Effector CD8-positive, alpha-beta T cell (primary cell): Measurements from ENCODE around the gene SNRNP27.

ENCODE experiments used
- DNase-seq: peaks from one replicate; lab custom pipeline; 2025; lab: John Stamatoyannopoulos, UW

SNRNP27 gene

DNA sequence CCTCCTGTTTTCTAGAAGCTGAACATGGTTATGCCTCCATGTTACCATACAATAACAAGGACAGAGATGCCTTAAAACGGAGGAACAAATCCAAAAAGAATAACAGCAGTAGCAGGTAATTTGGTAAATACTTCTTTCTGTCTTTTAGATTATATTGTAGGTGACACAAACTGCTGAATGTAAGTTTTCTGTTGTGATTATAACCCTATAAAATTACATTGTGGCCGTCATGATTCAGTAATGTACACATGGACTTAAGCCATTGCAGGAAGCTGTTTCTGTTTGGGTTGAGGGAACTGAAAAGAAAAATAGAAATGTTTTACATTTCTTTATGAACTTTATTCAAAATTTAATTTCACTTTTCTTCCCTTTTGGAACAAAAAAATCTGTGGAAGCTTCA is 22.4 kb downstream of the SNRNP27 start:
- DNase-seq, result no peak

DNA sequence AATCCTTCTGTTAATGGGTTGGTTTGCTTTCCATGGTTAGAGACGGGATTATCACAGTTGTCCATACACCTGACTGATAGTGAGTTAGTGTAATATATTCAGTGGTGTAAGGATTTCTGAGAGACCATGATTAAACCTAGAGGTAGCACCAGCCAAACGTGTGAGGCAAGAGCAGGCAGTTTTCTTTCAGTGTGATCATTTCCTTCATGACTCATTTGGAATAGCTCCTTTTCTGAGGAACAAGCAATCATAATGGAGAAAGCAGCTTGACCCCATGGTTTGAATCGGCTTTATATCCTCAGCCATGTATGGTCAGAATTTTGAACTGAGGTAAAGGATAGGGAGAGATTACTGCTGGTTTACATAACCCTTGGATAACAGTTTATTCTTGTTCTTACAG is 24.1 kb downstream of the SNRNP27 start:
- DNase-seq, result no peak

DNA sequence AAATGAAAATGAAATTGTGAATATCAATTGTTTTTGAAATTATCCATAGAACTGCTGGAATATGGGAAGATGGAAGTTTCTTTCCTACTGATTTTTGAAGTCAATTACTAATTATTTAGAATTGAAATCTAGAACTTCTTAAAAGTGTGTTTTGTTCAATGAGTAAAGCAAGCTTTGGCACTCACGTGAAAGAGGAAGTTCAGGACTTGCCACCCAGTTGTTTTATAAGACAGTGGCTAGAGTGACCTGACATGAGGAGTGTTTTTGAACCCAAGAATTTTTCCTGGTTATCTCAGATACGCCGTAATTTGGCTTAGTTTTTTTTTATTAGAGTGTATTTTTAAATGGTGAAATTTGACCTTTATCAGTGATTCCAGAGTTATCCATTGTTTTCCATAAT is 24.6 kb downstream of the SNRNP27 start:
- no peak for DNase-seq

DNA sequence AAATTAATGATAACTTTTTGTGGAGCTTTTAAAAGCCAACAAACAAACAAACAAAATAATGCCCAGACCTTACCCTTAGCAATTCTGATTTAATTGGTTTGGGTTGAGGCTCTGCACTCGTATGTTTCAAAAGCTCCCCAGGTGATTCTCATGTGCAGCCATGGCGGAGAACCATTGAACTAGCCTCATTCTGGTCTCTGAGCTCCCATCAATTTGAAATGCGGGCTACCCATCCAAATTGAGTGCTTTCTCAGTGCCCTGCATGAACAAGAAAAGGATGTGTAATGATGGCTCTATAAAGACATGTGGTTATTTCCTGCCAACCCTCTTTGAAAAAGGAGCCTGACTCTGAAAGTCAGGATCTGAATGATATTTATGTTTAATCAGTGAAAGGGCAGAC is 29.4 kb downstream of the SNRNP27 start:
- no peak for DNase-seq

DNA sequence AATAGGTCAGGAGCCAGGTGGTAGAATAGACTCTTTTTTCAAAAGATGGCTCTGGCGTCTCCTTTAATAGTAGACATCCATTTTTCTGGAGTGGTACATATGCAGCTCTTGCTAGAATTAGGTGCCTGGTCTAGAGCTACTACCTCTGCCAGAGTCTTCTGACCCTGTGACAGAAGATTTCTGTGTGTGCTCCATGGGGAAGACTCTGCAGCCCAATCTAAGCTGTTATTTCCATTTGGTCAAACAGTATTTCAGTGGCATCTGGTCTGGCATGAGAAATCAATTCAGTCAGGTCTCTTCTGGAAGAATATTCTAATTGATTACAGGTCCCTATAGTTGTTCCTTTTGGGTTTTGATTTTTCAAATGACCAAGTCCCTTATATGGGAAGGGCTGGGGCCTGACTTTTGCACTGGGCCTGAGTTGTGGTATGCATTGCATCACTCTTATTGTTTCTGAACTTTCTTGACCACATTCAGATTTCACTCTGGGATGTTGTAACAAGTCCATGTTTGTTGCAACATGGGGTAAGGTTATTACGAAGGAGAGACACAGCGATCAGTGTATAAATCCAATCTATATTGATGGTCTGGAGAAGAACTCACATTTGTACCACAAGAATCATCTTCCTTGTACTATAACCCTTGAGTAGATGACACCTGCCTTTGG is 33.2 kb downstream of the SNRNP27 start:
- DNase-seq, result no peak

DNA sequence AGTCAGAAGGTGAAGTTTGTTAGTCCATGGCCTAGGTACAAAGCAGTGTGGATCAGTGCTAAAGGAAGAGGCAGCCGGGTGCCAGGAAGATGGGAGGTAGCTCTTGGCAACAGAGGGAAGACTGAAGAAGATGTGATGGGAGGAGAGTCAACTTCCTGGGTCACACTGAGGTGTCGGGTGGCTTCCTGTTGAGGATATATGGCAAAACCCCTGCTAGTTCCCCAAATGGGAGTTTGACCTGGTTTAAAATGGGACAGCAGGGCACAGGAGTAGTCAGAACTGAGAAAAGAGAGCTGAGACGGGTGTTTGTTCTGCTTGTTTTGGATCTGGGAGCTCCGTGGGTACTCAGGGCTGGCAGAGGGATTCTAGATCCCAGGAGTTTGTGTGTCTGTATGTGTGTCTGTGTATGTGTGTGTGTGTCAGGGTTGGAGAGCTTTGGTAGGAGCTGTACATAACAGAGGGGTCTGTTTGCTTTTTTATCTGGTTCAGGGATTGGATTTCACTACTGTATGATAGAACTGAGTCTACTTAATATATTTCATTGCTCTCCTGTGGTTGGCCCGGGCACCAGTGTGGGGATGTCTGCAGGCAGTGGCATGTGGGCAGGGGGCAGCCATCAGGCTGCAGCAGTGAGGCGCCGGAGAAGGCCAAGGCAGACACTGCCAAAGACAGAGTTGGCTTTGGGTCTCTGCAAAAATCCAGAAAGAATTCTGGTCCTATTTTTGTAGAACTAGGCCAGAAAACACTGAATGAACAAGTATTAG is 38.3 kb downstream of the SNRNP27 start:
- DNase-seq, result no peak

DNA sequence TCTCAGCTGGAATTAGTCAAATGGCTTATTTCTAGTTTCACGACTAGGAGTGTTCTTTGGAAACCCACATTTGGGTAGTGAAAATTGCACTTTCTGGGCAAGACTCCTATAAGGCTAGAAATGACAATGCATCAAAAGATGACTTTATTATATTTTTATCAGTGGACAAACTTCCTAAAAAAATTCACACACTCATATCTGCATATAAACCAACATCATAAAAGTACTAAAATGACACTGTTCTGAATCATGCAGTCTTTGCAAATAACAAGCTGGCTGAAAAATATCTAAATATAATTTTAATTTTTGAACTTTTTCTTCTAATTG is 38.8 kb downstream of the SNRNP27 start:
- no peak for DNase-seq

DNA sequence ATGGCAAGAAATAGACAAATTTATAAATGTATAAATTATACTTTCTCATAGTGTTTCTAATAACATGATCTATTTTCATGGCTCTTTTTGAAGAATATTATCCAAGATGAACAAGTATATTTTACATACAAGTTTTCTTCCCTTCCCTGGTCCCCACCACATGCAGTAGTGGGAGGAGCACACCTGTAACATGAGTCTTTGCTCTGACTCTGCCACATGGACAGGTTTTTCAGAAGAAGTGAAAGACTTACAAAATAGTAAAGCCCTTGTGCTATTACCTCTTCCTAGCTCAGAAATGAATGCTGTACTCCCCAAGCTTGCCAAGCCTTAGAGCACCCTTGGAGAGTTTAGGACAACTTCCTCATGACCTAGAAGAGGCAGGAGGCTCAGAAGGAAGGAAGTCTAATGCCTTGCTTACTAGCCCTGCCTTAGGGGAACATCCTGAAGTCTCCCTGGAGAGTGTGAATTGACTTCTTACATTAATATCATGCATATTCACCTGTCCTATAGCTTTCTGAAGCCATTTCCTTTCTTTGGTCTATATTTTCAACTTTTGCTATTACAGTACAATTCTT is 39.6 kb downstream of the SNRNP27 start:
- DNase-seq, result no peak

DNA sequence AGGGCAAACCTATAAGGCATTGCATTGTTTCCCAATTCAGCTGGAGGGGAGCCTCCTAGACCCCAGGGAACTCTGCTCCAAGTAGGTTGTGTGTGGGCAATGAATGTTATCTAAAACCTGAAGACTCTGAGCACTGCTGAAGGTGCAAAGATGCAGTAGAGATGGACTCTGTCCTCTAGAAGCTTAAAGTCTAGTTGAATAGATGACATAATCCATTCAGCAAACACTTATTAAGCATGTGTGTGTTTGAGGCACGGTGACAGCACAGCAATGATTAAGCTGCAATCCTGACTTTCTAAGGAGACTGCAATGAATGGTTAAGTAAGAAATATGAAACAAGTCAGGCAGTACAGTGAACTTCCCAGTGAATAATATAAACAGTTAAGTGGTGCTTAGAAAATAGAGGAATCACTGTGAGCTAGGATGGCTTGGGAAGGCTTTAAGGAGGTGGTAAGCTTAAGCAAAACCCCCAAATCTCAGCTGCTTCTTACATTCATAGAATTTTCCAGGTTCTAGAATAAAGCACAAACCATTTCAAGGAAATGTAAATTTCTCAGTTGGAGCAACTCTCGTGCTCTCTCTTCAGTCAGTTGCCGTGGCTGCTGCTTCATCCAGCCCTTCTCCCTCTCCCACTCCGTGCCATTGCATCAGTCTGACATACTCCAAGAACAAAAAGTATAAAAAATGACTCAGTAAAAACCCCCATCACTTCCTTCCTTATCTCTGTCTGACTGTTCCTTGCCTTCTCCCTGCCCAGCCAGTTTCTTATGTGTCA is 40.3 kb downstream of the SNRNP27 start:
- no peak for DNase-seq

DNA sequence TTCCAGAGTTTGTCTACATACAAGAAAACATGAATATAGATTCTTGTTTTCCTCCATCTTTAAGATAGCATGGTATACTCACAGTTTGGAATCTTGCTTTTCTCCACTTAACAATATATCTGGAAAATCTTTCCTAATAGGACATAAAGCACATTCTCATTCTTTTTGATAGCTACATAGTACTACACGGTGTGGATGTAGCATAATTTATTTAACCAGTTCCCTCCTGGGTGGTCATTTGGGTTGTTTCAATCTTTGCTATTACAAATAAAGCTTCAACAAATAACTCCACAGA is 40.8 kb downstream of the SNRNP27 start:
- DNase-seq, result no peak

DNA sequence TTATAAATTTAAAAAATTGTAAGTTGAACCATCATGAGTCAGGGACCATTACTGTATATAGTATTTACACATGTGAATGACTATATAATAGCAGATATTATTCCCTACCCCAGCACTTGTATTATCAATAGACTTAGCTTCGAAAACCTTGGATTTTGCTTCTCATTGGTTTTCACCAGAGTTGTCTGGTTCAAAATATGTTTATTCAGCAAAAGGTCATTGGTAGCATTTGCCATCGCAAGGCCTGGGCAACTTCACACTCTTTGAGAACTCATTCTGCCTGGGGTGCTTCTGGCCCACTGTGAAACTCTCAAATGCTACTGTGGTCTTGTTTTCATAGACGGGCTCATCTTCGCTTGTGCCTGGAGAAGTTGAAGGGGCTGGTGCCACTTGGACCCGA is 41.3 kb downstream of the SNRNP27 start:
- DNase-seq, result no peak

DNA sequence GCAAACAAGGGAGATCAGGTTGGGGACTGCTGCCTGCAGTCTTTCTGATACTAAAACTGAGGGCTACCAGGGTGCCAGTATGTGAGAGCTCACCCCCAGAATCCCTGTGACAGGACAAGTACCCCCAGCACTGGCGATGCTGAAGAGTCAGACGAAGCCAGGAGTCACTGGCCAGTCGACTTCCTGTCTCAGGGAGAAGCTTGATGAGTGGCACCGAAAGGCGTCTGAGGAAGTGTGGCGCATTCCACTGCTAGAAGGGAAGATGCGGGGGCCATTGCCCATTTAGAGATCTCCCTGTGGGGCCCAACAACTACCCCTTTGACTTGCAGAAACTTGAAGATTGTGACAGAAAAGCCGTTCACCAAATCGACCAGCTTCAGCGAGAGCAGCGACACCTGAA is 43.1 kb downstream of the SNRNP27 start:
- DNase-seq, result no peak

DNA sequence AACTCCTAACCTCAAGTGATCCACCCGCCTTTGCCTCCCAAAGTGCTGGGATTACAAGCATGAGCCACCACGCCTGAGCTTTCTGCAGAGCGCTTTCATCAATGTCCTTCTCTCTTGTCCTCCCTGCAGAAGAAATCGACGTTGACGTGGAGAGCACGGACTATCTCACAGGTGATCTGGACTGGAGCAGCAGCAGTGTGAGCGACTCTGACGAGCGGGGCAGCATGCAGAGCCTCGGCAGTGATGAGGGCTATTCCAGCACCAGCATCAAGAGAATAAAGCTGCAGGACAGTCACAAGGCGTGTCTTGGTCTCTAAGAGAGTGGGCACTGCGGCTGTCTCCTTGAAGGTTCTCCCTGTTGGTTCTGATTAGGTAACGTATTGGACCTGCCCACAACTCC is 44.2 kb downstream of the SNRNP27 start:
- no peak for DNase-seq

DNA sequence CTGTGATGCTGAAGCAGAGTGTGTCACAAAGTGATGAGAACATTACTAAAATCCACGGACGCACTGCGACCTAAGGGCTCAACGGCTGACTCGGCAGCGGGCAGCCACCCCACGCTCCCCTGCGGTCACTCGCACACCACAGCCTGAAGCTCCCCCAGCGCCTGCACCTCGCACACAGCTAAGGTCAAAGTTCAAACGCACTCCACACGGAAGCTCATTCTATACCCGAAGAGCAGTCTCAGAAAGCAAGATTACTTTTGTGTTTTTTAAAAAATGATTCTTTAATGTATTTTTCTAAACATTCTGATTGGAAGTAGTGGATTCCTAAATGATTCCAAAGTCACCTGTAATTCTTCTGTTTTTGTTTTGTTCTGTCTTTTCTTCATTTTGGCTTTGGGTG is 46.0 kb downstream of the SNRNP27 start:
- no peak for DNase-seq

DNA sequence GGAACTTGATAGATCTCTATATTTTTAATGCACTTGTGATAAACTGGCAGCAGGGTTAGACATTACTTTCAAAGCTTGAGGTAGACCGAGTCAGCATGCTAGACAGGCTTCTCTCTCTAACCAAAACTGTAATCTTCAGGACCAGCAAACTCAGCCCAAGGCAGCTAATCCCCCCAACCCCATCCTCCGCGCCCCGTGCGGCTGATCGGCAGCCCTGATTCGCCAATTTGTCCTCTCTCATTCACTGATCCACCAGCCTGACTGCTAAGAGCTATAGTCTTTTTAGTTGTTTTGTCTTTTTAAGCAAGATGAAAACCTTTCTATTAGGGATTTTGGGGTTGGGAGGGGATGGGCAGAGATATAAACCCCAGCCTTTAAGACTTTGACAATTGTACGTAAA is 46.9 kb downstream of the SNRNP27 start:
- DNase-seq, result no peak

DNA sequence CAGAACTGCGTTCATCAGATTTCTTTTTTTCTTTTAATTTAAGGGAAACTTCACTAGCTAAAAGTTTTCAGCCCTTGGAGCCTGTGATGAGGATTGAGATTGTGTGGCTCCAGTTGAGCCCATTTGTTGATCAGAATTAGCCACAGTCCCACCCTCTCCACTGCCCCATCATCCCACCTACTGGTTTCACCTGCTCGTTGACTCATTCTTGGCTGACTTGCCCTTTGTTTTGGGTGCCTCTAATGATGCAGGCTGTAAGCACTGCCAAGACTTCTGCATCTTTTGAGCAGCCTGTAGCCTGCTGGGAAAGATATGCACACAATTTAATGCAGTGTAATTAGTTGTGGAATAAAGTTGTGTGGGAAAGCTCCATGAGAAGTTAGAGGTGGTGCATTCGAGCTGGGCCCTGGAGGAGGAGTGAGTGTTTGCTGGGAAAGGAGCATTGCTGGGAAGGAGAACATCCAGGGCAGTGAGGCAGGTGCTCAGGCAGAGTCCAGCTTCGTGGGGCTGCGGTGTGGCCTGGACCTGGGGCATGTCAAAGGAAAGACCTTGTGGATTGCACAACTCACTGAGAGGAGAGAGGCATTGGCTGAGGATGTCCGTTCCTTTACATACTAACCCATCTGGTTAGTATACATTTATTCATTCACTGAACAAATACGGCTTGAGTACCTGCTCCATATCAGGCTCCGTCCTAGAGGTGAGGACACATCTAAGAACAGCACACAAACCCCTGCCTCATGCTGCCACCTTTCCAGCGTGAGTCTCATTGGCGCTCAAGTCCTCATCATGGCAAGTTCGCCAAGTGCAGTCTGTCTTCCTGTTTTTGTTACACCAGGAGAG is 49.5 kb downstream of the SNRNP27 start:
- DNase-seq, result no peak

DNA sequence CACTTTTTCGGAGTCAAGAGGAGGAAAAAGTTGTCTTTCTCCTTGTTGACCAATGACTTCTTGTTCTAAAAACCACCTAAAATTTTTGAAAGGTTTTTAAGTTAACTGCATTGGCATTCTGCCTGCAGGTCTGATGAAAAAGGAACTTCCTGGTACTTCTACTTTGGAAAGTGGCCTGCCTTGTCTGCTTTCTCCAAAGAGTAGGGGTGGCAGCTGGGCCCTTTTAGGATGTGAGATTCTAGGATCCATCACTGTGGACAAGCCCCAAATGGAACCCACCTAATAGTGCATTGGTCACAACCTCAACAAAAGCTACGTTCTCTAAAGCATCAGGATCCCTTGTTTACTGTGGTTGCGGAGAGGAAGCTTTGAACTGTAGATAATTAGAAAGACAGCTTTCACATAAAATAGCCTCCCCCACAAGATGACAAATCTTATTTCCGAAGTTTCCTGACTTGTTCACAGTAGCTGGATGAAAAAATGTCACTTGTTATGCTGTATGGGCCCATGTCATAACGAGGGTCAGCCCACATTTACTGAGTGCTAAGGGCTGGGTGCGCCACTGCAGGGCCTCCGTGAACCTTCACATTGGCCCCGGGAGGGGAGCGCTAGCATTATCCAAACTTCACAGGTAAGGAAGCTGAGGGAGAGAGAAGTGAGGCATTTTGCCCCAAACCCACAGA is 50.2 kb downstream of the SNRNP27 start:
- no peak for DNase-seq

DNA sequence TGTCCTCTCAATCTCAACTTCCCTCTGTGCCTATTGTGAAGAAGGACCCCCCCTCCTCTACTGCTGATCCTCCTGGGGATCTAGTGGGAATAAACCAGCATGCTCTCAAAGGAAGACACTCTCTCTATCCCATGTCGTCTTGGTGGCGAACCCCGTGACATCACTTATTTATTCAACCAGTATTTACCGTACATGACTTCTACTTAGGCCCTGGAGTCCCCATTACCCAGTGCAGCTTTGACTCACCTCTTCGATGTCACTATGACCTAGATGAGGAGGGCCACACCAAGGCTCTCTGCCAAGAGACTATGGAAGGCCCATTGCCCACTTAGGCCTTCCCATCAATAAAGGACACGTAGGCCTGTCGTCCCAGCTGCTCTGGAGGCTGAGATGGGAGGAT is 51.0 kb downstream of the SNRNP27 start:
- DNase-seq, result no peak

DNA sequence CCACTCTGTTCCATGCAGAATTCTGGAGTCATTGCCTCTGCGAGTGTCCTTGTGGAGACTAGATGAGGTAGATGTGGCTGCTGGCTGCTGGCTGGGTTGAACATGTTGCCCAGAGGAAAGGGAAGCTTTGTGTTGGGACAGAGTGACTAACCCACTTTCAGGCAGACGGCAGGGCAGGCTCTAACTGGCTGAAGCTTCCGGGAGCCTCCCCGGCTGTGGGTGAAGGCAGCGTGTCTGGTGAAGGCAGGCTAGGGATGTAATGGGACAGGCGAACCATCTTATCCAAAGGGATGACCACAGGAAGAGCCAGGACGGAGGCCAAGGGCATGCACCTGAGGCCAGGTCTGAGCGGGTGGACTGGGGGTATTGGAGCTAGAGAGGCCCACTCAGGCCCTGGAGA is 51.7 kb downstream of the SNRNP27 start:
- no peak for DNase-seq

DNA sequence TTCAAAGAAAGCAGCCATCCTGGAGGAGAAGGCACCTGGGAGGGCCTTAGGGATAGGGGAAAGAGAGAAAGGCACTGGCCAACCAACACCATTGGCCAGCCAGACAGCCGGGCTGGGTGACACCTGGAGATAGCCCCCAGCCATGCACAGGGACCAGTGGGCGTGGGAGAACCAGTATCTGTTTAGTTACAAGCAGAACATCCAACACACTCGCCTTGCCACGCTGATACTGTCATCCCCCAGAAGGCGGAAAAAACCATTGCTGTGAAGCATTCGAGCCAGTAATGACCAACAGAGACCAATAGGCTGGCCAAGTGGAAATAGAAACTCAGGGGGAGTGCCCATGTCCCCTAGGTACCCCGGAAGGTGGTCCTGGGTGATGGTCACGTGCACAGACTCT is 52.2 kb downstream of the SNRNP27 start:
- no peak for DNase-seq
